Left lung (tissue), 10 donors: ENCODE measurements around the gene DSCAM. TPM values are rescaled to one million over a fixed set of nuclear protein-coding genes. Genes with fewer than 3 reads are reported as not detected.

Experiments used
- ATAC-seq: fragments of 200-7000 bp; cut with Tn5 transposase; one replicate; pipeline ENCODE4 v1.9.1; 2020; ENCODE audit warnings: moderate library complexity
- DNase-seq, 4 donors: peaks; one replicate each; pipeline ENCODE4 v3.0.0-alpha.2; 2013 to 2020
- H3K27ac ChIP-seq, 2 donors: fragments of 200-600 bp; sonication (generic) in 1 of 2; one replicate each; pipeline versions ENCODE4 v1.5.0 to v1.8.0; 2020 to 2021
- H3K27me3 ChIP-seq, 2 donors: fragments of 200-600 bp; sonication (generic) in 1 of 2; one replicate each; pipeline versions ENCODE4 v1.5.0 to v1.8.0; 2020 to 2021
- H3K36me3 ChIP-seq, 2 donors: fragments of 200-600 bp; sonication (generic) in 1 of 2; one replicate each; pipeline versions ENCODE4 v1.5.0 to v1.8.0; 2020 to 2021
- H3K4me1 ChIP-seq, 2 donors: fragments of 200-600 bp; one replicate each; pipeline ENCODE4 v1.8.0; 2021
- H3K4me3 ChIP-seq, 2 donors: fragments of 200-600 bp; sonication (generic) in 1 of 2; one replicate each; pipeline versions ENCODE4 v1.5.0 to v1.8.0; 2020 to 2021; ENCODE audit warnings: mild to moderate bottlenecking in 1 of 2
- H3K9me3 ChIP-seq, 2 donors: fragments of 200-600 bp; sonication (generic) in 1 of 2; one replicate each; pipeline versions ENCODE4 v1.5.0 to v1.8.0; 2020 to 2021
- intact Hi-C, 2 donors: fragments of 100-400 bp; cut with DNase I; formaldehyde crosslinking; loops; one replicate each; pipeline versions ENCODE4 v1.11.2 to v1.14.2; 2022
- polyA plus RNA-seq, 6 donors: library from polyadenylated mRNA; unstranded; fragments of 120-200 nt; gene quantifications; one replicate each; pipeline ENCODE4 v1.2.1, GENCODE V29; 2013; ENCODE audit not compliant: insufficient read length in 6 of 6
- total RNA-seq, 2 donors: library from RNA; stranded (reverse); fragmentation: NEBNext Ultra II Directional; extraction: Animal tissue kit (Norgen Biotek cat#: 25700); gene quantifications; one replicate each; pipeline ENCODE4 v1.2.1, GENCODE V29; 2021
- TF ChIP-seq, protein P1 (sequence below), 2 donors: fragments of 200-600 bp; sonication (generic) in 1 of 2; IDR thresholded peaks; one replicate each; pipeline versions ENCODE4 v1.5.0 to v1.8.0; 2021; ENCODE audit warnings: antibody characterized with exemption in 2 of 2
- donor health status: DM: no; HTN: yes; CAD: no.
- donor health status: DM: no; HTN: no; CAD: no.

DSCAM gene
- total and polyA plus RNA-seq, 8 donors = 0.03 to 0.24 (median 0.07) TPM; not detected in 1

DNA sequence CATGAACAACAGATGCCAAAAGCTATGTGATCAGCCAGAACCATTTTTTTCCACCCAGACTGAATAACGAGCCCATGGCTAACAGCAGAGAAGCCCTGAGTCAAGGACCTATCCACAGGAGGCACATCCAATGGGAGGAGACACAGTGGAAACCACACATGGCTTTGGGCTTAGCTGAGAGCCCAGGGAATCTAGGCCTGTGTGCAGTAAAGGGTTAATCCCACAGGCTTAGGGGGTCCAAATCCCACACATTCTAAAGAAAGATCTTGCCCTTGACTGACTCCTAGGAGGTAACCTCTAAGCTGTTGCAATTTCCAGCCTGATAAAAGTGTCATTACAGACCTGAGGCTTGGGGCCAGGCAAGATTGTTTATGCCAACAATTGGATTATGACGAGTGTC is 194.5 kb downstream of the DSCAM start:
- no peaks in the 10 kb centered on the region for H3K36me3 ChIP-seq

DNA sequence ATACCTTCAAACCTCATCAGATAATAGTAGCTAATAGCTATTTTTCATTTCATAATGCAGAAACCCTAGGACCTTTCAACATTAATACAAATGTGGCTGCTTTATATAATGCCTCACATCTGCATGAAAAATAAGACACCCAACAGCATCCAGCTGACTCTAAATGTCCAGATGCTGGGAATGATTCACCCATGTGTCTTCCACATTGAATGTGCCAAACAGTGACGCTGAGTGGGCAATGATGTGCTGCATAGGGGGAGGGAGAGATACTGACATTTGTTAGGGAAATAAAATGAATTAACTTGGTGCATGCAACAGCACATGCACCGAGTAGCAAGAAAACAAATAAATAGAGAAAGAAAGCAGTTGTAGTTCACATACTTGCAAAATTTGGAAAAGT is 199.3 kb downstream of the DSCAM start:
- Histone ChIP-seq H3K27ac (no peak overlapping the region), H3K36me3 (no peaks in the 10 kb centered on the region), H3K9me3 (peaks cover 0 to 32% of the 10 kb centered on the region in 2 donors), H3K4me3 (no peak overlapping the region), H3K4me1 (no peaks in the 10 kb centered on the region), H3K27me3 (no peaks in the 10 kb centered on the region)
- TF ChIP-seq, protein P1, sequence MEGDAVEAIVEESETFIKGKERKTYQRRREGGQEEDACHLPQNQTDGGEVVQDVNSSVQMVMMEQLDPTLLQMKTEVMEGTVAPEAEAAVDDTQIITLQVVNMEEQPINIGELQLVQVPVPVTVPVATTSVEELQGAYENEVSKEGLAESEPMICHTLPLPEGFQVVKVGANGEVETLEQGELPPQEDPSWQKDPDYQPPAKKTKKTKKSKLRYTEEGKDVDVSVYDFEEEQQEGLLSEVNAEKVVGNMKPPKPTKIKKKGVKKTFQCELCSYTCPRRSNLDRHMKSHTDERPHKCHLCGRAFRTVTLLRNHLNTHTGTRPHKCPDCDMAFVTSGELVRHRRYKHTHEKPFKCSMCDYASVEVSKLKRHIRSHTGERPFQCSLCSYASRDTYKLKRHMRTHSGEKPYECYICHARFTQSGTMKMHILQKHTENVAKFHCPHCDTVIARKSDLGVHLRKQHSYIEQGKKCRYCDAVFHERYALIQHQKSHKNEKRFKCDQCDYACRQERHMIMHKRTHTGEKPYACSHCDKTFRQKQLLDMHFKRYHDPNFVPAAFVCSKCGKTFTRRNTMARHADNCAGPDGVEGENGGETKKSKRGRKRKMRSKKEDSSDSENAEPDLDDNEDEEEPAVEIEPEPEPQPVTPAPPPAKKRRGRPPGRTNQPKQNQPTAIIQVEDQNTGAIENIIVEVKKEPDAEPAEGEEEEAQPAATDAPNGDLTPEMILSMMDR (IDR thresholded peaks at IDR 0.05) = no peak
- no peak for DNase-seq
- intact Hi-C loops = no loop called here
- ATAC-seq = no peak

More for the DNA sequence above, 194.5 kb downstream of the DSCAM start:
- Histone ChIP-seq H3K4me3 (no peak overlapping the region), H3K4me1 (no peaks in the 10 kb centered on the region), H3K27ac (no peak overlapping the region), H3K9me3 (peaks cover 0 to 22% of the 10 kb centered on the region in 2 donors), H3K27me3 (no peaks in the 10 kb centered on the region)
- ATAC-seq = no peak
- intact Hi-C loops = no loop called here
- no peak for DNase-seq
- TF ChIP-seq, protein P1 (IDR thresholded peaks at IDR 0.05) = no peak

DNA sequence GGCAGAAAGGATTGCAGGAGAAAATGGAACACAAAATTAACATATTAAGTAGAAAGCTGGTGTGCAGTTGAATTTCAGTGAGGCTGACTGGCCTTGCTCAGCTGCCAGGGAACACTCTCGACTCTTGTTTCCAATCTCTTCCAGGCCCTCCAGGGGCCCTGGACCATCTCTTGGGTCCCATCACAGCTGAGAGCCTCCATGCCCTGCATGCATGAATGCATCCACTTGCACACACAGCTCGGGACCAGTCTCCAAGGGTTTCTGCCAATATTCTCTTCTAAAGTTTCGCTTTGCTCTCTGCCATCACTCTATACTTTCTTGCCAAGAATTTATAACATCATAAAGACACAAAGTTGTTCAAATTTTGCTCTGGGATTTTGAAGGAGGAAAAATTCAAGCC is 200.3 kb downstream of the DSCAM start:
- ATAC-seq (no peak), DNase-seq (no peak)
- TF ChIP-seq, protein P1 (IDR thresholded peaks at IDR 0.05) = no peak
- intact Hi-C loops = no loop called here
- Histone ChIP-seq H3K27me3 (no peaks in the 10 kb centered on the region), H3K36me3 (no peaks in the 10 kb centered on the region), H3K4me1 (no peaks in the 10 kb centered on the region), H3K9me3 (peaks cover 0 to 32% of the 10 kb centered on the region in 2 donors), H3K4me3 (no peak overlapping the region), H3K27ac (no peak overlapping the region)

DNA sequence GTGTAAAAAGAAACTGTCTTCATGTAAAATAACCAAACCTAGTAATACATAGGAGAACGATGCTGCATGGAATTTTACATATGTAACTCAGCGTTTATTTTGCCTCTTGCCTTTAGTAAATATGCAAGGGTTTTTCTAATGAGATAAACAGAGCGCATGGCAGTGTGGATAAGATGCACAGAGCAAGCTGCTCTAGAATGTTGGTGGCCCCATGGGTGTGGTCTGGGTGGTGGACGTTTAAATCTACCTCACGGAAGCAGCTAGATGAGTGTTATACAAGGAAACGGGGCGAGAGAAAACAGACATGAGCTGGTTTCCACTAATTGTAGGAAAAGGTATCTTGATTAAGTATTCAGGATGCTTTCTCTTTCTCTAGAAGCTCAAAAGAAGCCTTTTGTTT is 205.9 kb downstream of the DSCAM start:
- H3K36me3 ChIP-seq = no peaks in the 10 kb centered on the region
- DNase-seq = no peak
- no peak overlapping the region for H3K4me3 ChIP-seq
- no peaks in the 10 kb centered on the region for H3K4me1 ChIP-seq
- TF ChIP-seq, protein P1 (IDR thresholded peaks at IDR 0.05) = no peak
- H3K27ac ChIP-seq = no peak overlapping the region
- peaks cover 0 to 10% of the 10 kb centered on the region in 2 donors for H3K9me3 ChIP-seq
- no peak for ATAC-seq
- intact Hi-C loops = no loop called here
- no peaks in the 10 kb centered on the region for H3K27me3 ChIP-seq

DNA sequence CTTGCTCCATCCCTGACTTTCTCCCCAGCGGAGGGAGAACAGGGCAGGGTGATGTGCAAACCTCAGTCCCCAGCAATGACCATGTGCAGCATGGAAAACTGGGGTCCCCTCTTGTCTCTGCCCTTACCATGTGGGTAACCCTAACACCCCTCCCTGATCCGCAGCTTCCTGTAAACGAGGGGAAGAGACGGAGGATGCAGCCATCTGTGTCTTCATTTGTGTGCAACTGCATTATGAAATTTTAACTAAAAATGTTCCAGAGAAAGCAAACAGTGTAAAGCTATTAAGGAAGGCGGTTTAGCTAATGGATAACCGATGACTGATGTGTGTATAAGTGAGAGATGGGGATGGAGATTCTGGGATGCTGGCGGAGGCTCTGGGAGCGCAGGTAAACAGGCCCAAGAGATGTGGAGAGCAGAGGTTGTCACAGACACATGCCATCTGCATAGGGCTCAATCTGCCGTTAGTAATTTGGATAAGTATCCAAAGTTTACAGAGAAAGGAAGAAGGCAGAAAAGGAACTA is 206.6 kb downstream of the DSCAM start:
- peaks cover 0 to 10% of the 10 kb centered on the region in 2 donors for H3K9me3 ChIP-seq
- no peaks in the 10 kb centered on the region for H3K36me3 ChIP-seq
- intact Hi-C loops = no loop called here
- TF ChIP-seq, protein P1 (IDR thresholded peaks at IDR 0.05) = no peak
- H3K4me3 ChIP-seq = no peak overlapping the region
- H3K27me3 ChIP-seq = no peaks in the 10 kb centered on the region
- H3K27ac ChIP-seq = no peak overlapping the region
- DNase-seq (no peak), ATAC-seq (no peak)
- no peaks in the 10 kb centered on the region for H3K4me1 ChIP-seq
